A549 (cell line): ENCODE measurements around the gene TMEM164.

Experiments
- JUN ChIP-seq, 2 experiments: fragments of >200 bp; sonication (Bioruptor Twin); formaldehyde crosslinking; IDR thresholded peaks; 2 replicates in 1 of 2; 3 replicates in 1 of 2; pipeline ENCODE4 v1.6.1; 2016 to 2017
- POLR2A ChIP-seq: IDR thresholded peaks from 2 replicates; pipeline ENCODE4 v1.6.1; 2012; ENCODE audit warnings: mild to moderate bottlenecking, low read length
- RCOR1 ChIP-seq: fragments of 150-350 bp; IDR thresholded peaks from 2 replicates; pipeline ENCODE4 v1.6.1; 2014; ENCODE audit warnings: antibody characterized with exemption, low read length, low read depth
- USF2 ChIP-seq: fragments of 450-650 bp; IDR thresholded peaks from 2 replicates; pipeline ENCODE4 v1.6.1; 2014; ENCODE audit warnings: antibody characterized with exemption

- TF ChIP-seq JUN (IDR thresholded peaks at IDR 0.05): no peak
- no peak for TF ChIP-seq POLR2A
- TF ChIP-seq RCOR1: no peak
- TF ChIP-seq USF2: no peak
Measured at GRCh38 chrX:110159865-110160264, 157.0 kb downstream of the TMEM164 start.
